ENCODE measurements around the gene OR4D2.

Gene OR4D2

DNA sequence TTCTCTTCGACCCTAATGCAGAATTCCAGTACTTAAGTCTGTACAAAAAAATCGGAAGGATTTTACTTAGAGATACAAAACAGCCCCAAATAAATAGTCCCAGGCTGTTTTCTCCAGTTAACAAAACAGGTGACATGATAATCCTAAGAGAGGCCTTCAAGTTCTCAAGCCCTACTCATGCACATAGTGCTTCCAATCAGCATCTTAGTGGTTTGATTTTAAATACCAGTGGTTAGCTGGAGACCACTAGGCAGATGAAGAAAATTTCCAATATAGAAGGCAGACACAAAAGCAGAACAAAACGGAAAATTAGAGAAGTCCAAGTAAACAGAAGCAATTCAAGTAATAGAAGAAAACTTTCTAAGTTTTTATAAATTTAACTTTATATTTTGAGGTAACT is 5.2 kb upstream of the OR4D2 start:
- Histone ChIP-seq H3K4ac (ENCODE audit: low read depth, low read length) (no peak overlapping the region), H3K4me1 (ENCODE audit: control insufficient read depth, low read depth, low read length) (no peaks in the 10 kb centered on the region), H4K5ac (ENCODE audit: low read length) (no peak overlapping the region), H3K23ac (ENCODE audit: low read length) (no peak overlapping the region), H3K27ac (ENCODE audit: low read depth, low read length) (no peak overlapping the region), H3K4me2 (ENCODE audit: low read length) (no peak overlapping the region), H3K4me3 (ENCODE audit: low read length) (no peak overlapping the region), H3K56ac (ENCODE audit: low read length) (no peak overlapping the region), H2AK5ac (ENCODE audit: low read length) (no peak overlapping the region), H2BK15ac (replicated peaks; ENCODE audit: low read depth) (no peak overlapping the region), H3K27me3 (ENCODE audit: insufficient read depth, low read length, poor library complexity) (no peaks in the 10 kb centered on the region), H3K79me2 (ENCODE audit: control insufficient read depth, insufficient read depth, low read length) (no peaks in the 10 kb centered on the region), H2BK120ac (ENCODE audit: low read depth, low read length) (no peak overlapping the region), H2BK5ac (ENCODE audit: low read length) (no peak overlapping the region), H4K8ac (ENCODE audit: low read depth, low read length) (no peak overlapping the region), H3K36me3 (ENCODE audit: control insufficient read depth, insufficient read depth, low read length) (no peaks in the 10 kb centered on the region), H3K79me1 (ENCODE audit: low read length) (no peaks in the 10 kb centered on the region), H3K18ac (ENCODE audit: low read length) (no peak overlapping the region), H3K9ac (ENCODE audit: low read length) (no peak overlapping the region)
- WGBS (ENCODE audit: extremely low coverage, insufficient coverage, low lambda C conversion rate) = no CpG with 5 or more reads among the region's 3 CpGs
- no peak for DNase-seq

DNA sequence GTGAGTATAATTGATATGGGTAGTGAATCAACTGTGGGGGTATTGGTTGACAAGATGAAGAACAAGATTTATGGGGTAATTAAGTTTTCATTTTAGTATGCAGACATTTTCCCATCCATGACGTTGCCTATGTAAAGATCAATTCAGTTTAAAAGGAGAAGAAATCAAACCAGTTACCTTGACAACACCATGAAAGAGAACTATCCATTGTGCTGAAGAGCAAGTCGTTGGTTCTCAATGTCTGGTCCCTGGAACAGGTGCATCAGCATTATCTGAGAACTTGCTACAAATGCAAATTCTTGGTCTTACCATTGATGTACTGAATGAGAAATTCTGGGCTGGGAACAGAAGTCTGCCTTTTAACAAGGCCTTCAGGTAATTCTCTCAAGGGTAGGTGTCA is 801 bp upstream of the OR4D2 start:
- Histone ChIP-seq H3K36me3 (ENCODE audit: control insufficient read depth, insufficient read depth, low read length) (no peaks in the 10 kb centered on the region), H3K4me1 (ENCODE audit: control insufficient read depth, low read depth, low read length) (no peaks in the 10 kb centered on the region), H3K18ac (ENCODE audit: low read length) (no peak overlapping the region), H2AK5ac (ENCODE audit: low read length) (no peak overlapping the region), H2BK120ac (ENCODE audit: low read depth, low read length) (no peak overlapping the region), H2BK5ac (ENCODE audit: low read length) (no peak overlapping the region), H3K79me1 (ENCODE audit: low read length) (no peaks in the 10 kb centered on the region), H3K27ac (ENCODE audit: low read depth, low read length) (no peak overlapping the region), H4K8ac (ENCODE audit: low read depth, low read length) (no peak overlapping the region), H3K56ac (ENCODE audit: low read length) (no peak overlapping the region), H4K5ac (ENCODE audit: low read length) (no peak overlapping the region), H3K4ac (ENCODE audit: low read depth, low read length) (no peak overlapping the region), H3K4me2 (ENCODE audit: low read length) (no peak overlapping the region), H3K4me3 (ENCODE audit: low read length) (no peak overlapping the region), H2BK15ac (replicated peaks; ENCODE audit: low read depth) (no peak overlapping the region), H3K23ac (ENCODE audit: low read length) (no peak overlapping the region), H3K9ac (ENCODE audit: low read length) (no peak overlapping the region), H3K27me3 (ENCODE audit: insufficient read depth, low read length, poor library complexity) (no peaks in the 10 kb centered on the region), H3K79me2 (ENCODE audit: control insufficient read depth, insufficient read depth, low read length) (no peaks in the 10 kb centered on the region)
- DNase-seq = no peak
- no CpG with 5 or more reads among the region's 2 CpGs for WGBS (ENCODE audit: extremely low coverage, insufficient coverage, low lambda C conversion rate)

DNA sequence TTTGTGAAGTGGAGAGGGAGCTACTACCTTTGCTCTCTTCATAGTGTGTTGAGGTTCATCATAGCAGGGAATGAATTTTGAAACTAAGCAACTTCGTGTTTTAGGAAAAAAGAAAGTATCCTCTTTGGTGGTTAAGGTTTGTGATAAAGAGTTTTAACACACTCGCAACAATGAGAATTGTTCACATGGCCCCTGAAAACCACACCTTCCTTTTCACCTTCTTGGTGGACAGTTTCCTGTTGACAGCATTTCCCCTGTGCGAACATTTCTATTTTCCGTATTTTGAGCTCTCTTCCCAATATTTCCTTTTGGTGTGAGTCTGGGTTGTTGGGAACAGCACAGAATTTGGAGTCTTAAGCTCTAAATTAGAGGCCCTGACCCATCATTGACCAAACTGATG is 3.8 kb downstream of the OR4D2 start:
- H3K27me3 ChIP-seq (ENCODE audit: insufficient read depth, low read length, poor library complexity) = no peaks in the 10 kb centered on the region
- DNase-seq = no peak
- H3K27ac ChIP-seq (ENCODE audit: low read depth, low read length) = no peak overlapping the region
- no peaks in the 10 kb centered on the region for H3K36me3 ChIP-seq (ENCODE audit: control insufficient read depth, insufficient read depth, low read length)
- H2AK5ac ChIP-seq (ENCODE audit: low read length) = no peak overlapping the region
- no peak overlapping the region for H4K8ac ChIP-seq (ENCODE audit: low read depth, low read length)
- H4K5ac ChIP-seq (ENCODE audit: low read length) = no peak overlapping the region
- no peaks in the 10 kb centered on the region for H3K79me1 ChIP-seq (ENCODE audit: low read length)
- H3K4me2 ChIP-seq (ENCODE audit: low read length) = no peak overlapping the region
- no peak overlapping the region for H3K4me3 ChIP-seq (ENCODE audit: low read length)
- no peak overlapping the region for H3K9ac ChIP-seq (ENCODE audit: low read length)
- H2BK120ac ChIP-seq (ENCODE audit: low read depth, low read length) = no peak overlapping the region
- H2BK15ac ChIP-seq (replicated peaks; ENCODE audit: low read depth) = no peak overlapping the region
- no peak overlapping the region for H3K4ac ChIP-seq (ENCODE audit: low read depth, low read length)
- no peak overlapping the region for H3K56ac ChIP-seq (ENCODE audit: low read length)
- H3K79me2 ChIP-seq (ENCODE audit: control insufficient read depth, insufficient read depth, low read length) = no peaks in the 10 kb centered on the region
- H3K18ac ChIP-seq (ENCODE audit: low read length) = no peak overlapping the region
- no peaks in the 10 kb centered on the region for H3K4me1 ChIP-seq (ENCODE audit: control insufficient read depth, low read depth, low read length)
- no CpG with 5 or more reads among the region's 4 CpGs for WGBS (ENCODE audit: extremely low coverage, insufficient coverage, low lambda C conversion rate)
- no peak overlapping the region for H2BK5ac ChIP-seq (ENCODE audit: low read length)
- H3K23ac ChIP-seq (ENCODE audit: low read length) = no peak overlapping the region

DNA sequence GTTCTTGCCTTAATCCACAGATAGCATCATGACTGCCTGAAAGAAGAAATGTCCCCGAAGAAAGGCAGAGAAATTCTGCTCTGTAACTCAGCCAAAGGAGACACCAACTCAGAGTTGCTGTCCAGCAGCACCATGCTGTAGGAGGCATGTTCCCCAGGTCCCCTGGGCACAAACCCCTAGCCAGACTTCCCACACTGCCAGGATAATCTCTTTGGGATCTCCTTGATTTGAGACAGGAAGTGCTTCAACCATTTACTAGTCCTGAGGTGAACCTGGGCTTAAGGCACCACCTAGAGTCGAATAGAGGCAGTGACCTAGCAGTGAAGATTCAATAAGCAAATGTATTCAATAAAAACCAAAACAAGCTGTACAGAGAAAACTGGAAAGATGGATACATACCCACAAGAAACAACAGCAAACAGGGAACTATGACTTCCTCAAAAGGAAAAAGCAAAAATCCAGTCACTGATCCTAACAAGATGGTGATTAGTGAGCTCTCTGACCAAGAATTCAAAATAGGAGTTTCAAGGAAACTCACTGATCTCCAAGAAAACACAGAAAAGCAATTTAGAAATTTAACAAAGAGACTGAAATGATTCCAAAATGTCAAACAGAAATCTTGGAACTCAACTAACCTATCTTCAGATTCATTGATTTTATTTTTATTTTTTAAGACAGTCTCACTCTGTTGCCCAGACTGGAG is 5.7 kb downstream of the OR4D2 start:
- no peaks in the 10 kb centered on the region for H3K4me1 ChIP-seq (ENCODE audit: control insufficient read depth, low read depth, low read length)
- H2BK5ac ChIP-seq (ENCODE audit: low read length) = no peak overlapping the region
- no peaks in the 10 kb centered on the region for H3K27me3 ChIP-seq (ENCODE audit: insufficient read depth, low read length, poor library complexity)
- no peaks in the 10 kb centered on the region for H3K36me3 ChIP-seq (ENCODE audit: control insufficient read depth, insufficient read depth, low read length)
- no peak overlapping the region for H3K23ac ChIP-seq (ENCODE audit: low read length)
- H3K56ac ChIP-seq (ENCODE audit: low read length) = no peak overlapping the region
- no peak overlapping the region for H2BK15ac ChIP-seq (replicated peaks; ENCODE audit: low read depth)
- peak; percentile 91 for DNase-seq
- no peak overlapping the region for H3K9ac ChIP-seq (ENCODE audit: low read length)
- H3K4ac ChIP-seq (ENCODE audit: low read depth, low read length) = no peak overlapping the region
- H3K4me2 ChIP-seq (ENCODE audit: low read length) = no peak overlapping the region
- no CpG with 5 or more reads among the region's 2 CpGs for WGBS (ENCODE audit: extremely low coverage, insufficient coverage, low lambda C conversion rate)
- no peak overlapping the region for H3K18ac ChIP-seq (ENCODE audit: low read length)
- H3K79me2 ChIP-seq (ENCODE audit: control insufficient read depth, insufficient read depth, low read length) = no peaks in the 10 kb centered on the region
- H3K4me3 ChIP-seq (ENCODE audit: low read length) = no peak overlapping the region
- no peak overlapping the region for H2BK120ac ChIP-seq (ENCODE audit: low read depth, low read length)
- H4K5ac ChIP-seq (ENCODE audit: low read length) = no peak overlapping the region
- no peaks in the 10 kb centered on the region for H3K79me1 ChIP-seq (ENCODE audit: low read length)
- no peak overlapping the region for H4K8ac ChIP-seq (ENCODE audit: low read depth, low read length)
- no peak overlapping the region for H3K27ac ChIP-seq (ENCODE audit: low read depth, low read length)
- H2AK5ac ChIP-seq (ENCODE audit: low read length) = no peak overlapping the region

DNA sequence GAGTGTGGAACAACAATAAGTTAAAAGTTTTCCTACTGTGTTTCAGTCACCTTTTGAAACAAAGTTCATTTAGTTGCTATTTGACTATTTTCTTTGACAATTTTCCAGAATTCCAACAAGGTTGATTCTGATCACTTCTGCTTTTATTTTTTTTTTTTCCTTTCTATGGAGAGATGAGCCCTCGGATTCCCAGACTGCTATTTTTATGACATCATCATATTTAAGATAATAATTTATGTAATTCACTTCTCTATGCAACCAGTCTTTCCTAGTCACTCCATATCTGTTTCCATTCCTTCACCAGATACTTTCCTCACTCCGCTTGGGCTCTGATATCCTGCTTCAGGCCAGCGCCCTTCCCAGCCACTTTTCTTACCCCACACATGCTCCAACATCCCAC is 8.1 kb downstream of the OR4D2 start:
- no peak overlapping the region for H3K23ac ChIP-seq (ENCODE audit: low read length)
- no CpG with 5 or more reads among the region's 3 CpGs for WGBS (ENCODE audit: extremely low coverage, insufficient coverage, low lambda C conversion rate)
- no peaks in the 10 kb centered on the region for H3K27me3 ChIP-seq (ENCODE audit: insufficient read depth, low read length, poor library complexity)
- DNase-seq = no peak
- H3K4me3 ChIP-seq (ENCODE audit: low read length) = no peak overlapping the region
- no peak overlapping the region for H2AK5ac ChIP-seq (ENCODE audit: low read length)
- no peaks in the 10 kb centered on the region for H3K4me1 ChIP-seq (ENCODE audit: control insufficient read depth, low read depth, low read length)
- no peak overlapping the region for H3K18ac ChIP-seq (ENCODE audit: low read length)
- H2BK15ac ChIP-seq (replicated peaks; ENCODE audit: low read depth) = no peak overlapping the region
- H3K36me3 ChIP-seq (ENCODE audit: control insufficient read depth, insufficient read depth, low read length) = no peaks in the 10 kb centered on the region
- H4K8ac ChIP-seq (ENCODE audit: low read depth, low read length) = no peak overlapping the region
- no peak overlapping the region for H2BK120ac ChIP-seq (ENCODE audit: low read depth, low read length)
- H2BK5ac ChIP-seq (ENCODE audit: low read length) = no peak overlapping the region
- no peak overlapping the region for H3K4ac ChIP-seq (ENCODE audit: low read depth, low read length)
- H4K5ac ChIP-seq (ENCODE audit: low read length) = no peak overlapping the region
- H3K56ac ChIP-seq (ENCODE audit: low read length) = no peak overlapping the region
- no peaks in the 10 kb centered on the region for H3K79me1 ChIP-seq (ENCODE audit: low read length)
- no peak overlapping the region for H3K27ac ChIP-seq (ENCODE audit: low read depth, low read length)
- H3K4me2 ChIP-seq (ENCODE audit: low read length) = no peak overlapping the region
- no peak overlapping the region for H3K9ac ChIP-seq (ENCODE audit: low read length)
- H3K79me2 ChIP-seq (ENCODE audit: control insufficient read depth, insufficient read depth, low read length) = no peaks in the 10 kb centered on the region

DNA sequence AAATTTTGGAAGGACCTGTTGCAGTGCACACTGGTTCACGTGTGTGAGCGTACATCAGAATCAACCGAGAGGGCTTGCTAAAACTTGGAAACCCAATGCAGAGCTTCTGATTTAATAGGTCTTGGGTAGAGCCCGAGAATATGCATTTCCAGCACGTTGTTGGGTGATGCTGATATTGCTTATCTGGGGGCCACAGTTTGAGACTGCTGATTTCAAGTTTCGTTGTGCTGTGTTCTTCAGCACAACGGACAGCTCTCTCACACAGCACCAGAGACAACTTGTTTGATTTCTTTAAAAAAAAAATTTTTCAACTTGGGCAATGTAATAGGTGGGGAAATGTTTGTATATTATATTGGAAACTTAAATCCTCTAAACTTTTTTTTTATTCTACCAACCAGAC is 9.4 kb downstream of the OR4D2 start:
- no peak overlapping the region for H3K27ac ChIP-seq (ENCODE audit: low read depth, low read length)
- no peaks in the 10 kb centered on the region for H3K79me1 ChIP-seq (ENCODE audit: low read length)
- H3K4me2 ChIP-seq (ENCODE audit: low read length) = no peak overlapping the region
- no peaks in the 10 kb centered on the region for H3K36me3 ChIP-seq (ENCODE audit: control insufficient read depth, insufficient read depth, low read length)
- no CpG with 5 or more reads among the region's 7 CpGs for WGBS (ENCODE audit: extremely low coverage, insufficient coverage, low lambda C conversion rate)
- H3K56ac ChIP-seq (ENCODE audit: low read length) = no peak overlapping the region
- no peak overlapping the region for H3K23ac ChIP-seq (ENCODE audit: low read length)
- no peaks in the 10 kb centered on the region for H3K79me2 ChIP-seq (ENCODE audit: control insufficient read depth, insufficient read depth, low read length)
- no peak overlapping the region for H2BK15ac ChIP-seq (replicated peaks; ENCODE audit: low read depth)
- no peak overlapping the region for H3K4ac ChIP-seq (ENCODE audit: low read depth, low read length)
- H2BK5ac ChIP-seq (ENCODE audit: low read length) = no peak overlapping the region
- no peaks in the 10 kb centered on the region for H3K27me3 ChIP-seq (ENCODE audit: insufficient read depth, low read length, poor library complexity)
- H2BK120ac ChIP-seq (ENCODE audit: low read depth, low read length) = no peak overlapping the region
- H3K18ac ChIP-seq (ENCODE audit: low read length) = no peak overlapping the region
- H2AK5ac ChIP-seq (ENCODE audit: low read length) = no peak overlapping the region
- H3K4me1 ChIP-seq (ENCODE audit: control insufficient read depth, low read depth, low read length) = no peaks in the 10 kb centered on the region
- no peak overlapping the region for H3K9ac ChIP-seq (ENCODE audit: low read length)
- H4K8ac ChIP-seq (ENCODE audit: low read depth, low read length) = no peak overlapping the region
- peak; percentile 22 for DNase-seq
- H3K4me3 ChIP-seq (ENCODE audit: low read length) = no peak overlapping the region
- no peak overlapping the region for H4K5ac ChIP-seq (ENCODE audit: low read length)
